Astrocyte (in vitro differentiated cells and primary cell): ENCODE results near the gene TAF6. TPM values are rescaled to one million over a fixed set of nuclear protein-coding genes. Genes with fewer than 3 reads are reported as not detected.

Experiments used
- DNase-seq: peaks from one replicate; pipeline ENCODE4 v3.0.0-alpha.2; 2010; ENCODE audit warnings: low read depth
- FAIRE-seq: peaks from 2 replicates; lab custom pipeline; 2011; peaks lifted over from hg19 to GRCh38; lab: Jason Lieb, UNC
- H2AFZ ChIP-seq: 2 replicates; pipeline ENCODE4 v1.6.0; 2012; ENCODE audit warnings: low read depth, low read length, inconsistent platforms
- H3K27ac ChIP-seq: 2 replicates; pipeline ENCODE4 v1.5.1; 2011; ENCODE audit warnings: low read depth, low read length, inconsistent platforms
- H3K27me3 ChIP-seq: 2 replicates; pipeline ENCODE4 v1.6.0; 2011; ENCODE audit warnings: low read length, inconsistent platforms; ENCODE audit not compliant: insufficient read depth
- H3K36me3 ChIP-seq: 2 replicates; pipeline ENCODE4 v1.5.1; 2011; ENCODE audit warnings: low read length, inconsistent platforms; ENCODE audit not compliant: insufficient read depth
- H3K4me1 ChIP-seq: 2 replicates; pipeline ENCODE4 v1.5.1; 2011; ENCODE audit warnings: low read length, inconsistent platforms; ENCODE audit not compliant: insufficient read depth
- H3K4me2 ChIP-seq: 2 replicates; pipeline ENCODE4 v1.6.0; 2012; ENCODE audit warnings: low read length, inconsistent platforms
- H3K4me3 ChIP-seq: 2 replicates; pipeline ENCODE4 v1.5.1; 2011; ENCODE audit warnings: low read depth, mild to moderate bottlenecking, low read length, inconsistent platforms; ENCODE audit not compliant: insufficient read depth
- H3K79me2 ChIP-seq: 2 replicates; pipeline ENCODE4 v1.6.0; 2012; ENCODE audit warnings: mild to moderate bottlenecking, low read length, inconsistent platforms; ENCODE audit not compliant: insufficient read depth
- H3K9ac ChIP-seq: 2 replicates; pipeline ENCODE4 v1.6.0; 2012; ENCODE audit warnings: mild to moderate bottlenecking, low read length, inconsistent platforms
- H3K9me3 ChIP-seq: 2 replicates; pipeline ENCODE4 v1.5.1; 2012; ENCODE audit warnings: low read depth, mild to moderate bottlenecking, low read length, inconsistent platforms; ENCODE audit not compliant: insufficient read depth
- H4K20me1 ChIP-seq: 2 replicates; pipeline ENCODE4 v1.6.0; 2012; ENCODE audit warnings: low read length, inconsistent platforms; ENCODE audit not compliant: insufficient read depth
- H3K27ac Mint-ChIP-seq: one replicate; pipeline ENCODE4 v1.8.0; 2021; ENCODE audit warnings: mild to moderate bottlenecking, mixed read lengths; ENCODE audit not compliant: unreplicated experiment
- H3K27me3 Mint-ChIP-seq: one replicate; pipeline ENCODE4 v1.8.0; 2021; ENCODE audit warnings: low read depth, mixed read lengths; ENCODE audit not compliant: unreplicated experiment
- H3K36me3 Mint-ChIP-seq: one replicate; pipeline ENCODE4 v1.8.0; 2021; ENCODE audit warnings: low read depth, mixed read lengths; ENCODE audit not compliant: unreplicated experiment
- H3K4me1 Mint-ChIP-seq: one replicate; pipeline ENCODE4 v1.8.0; 2021; ENCODE audit warnings: low read depth, mixed read lengths; ENCODE audit not compliant: unreplicated experiment
- H3K4me3 Mint-ChIP-seq: one replicate; pipeline ENCODE4 v1.8.0; 2021; ENCODE audit warnings: mild to moderate bottlenecking, moderate library complexity, mixed read lengths; ENCODE audit not compliant: unreplicated experiment
- H3K9me3 Mint-ChIP-seq: one replicate; pipeline ENCODE4 v1.8.0; 2021; ENCODE audit warnings: mild to moderate bottlenecking, mixed read lengths; ENCODE audit not compliant: unreplicated experiment
- EZH2 ChIP-seq: IDR thresholded peaks from 2 replicates; pipeline ENCODE4 v1.6.1; 2012; ENCODE audit warnings: mild to moderate bottlenecking, low read length, inconsistent platforms; ENCODE audit not compliant: insufficient read depth
- total RNA-seq: library from RNA; stranded (reverse); gene quantifications from 2 replicates; pipeline ENCODE4 v1.2.1, GENCODE V29; 2021
- TF ChIP-seq, protein P1 (sequence below): IDR thresholded peaks from 2 replicates; pipeline ENCODE4 v1.5.1; 2011; ENCODE audit warnings: low read depth, mild to moderate bottlenecking, inconsistent platforms, low read length, moderate library complexity; ENCODE audit not compliant: insufficient read depth

Gene TAF6
- total RNA-seq, 1 donor from 2014 or later, result 47.0 TPM

DNA sequence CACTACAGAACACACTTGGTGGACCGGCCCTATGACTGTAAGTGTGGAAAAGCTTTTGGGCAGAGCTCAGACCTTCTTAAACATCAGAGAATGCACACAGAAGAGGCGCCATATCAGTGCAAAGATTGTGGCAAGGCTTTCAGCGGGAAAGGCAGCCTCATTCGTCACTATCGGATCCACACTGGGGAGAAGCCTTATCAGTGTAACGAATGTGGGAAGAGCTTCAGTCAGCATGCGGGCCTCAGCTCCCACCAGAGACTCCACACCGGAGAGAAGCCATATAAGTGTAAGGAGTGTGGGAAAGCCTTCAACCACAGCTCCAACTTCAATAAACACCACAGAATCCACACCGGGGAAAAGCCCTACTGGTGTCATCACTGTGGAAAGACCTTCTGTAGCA lies 55.0 kb downstream of the TAF6 start:
- H3K9ac ChIP-seq, result no peak overlapping the region
- H3K27ac ChIP-seq, result no peak overlapping the region
- H3K36me3 ChIP-seq, result peaks cover 20% of the 10 kb centered on the region
- no peaks in the 10 kb centered on the region for H4K20me1 ChIP-seq
- Mint-ChIP-seq H3K4me3 (no peak overlapping the region), H3K9me3 (peaks cover 2% of the 10 kb centered on the region), H3K36me3 (peaks cover 39% of the 10 kb centered on the region), H3K4me1 (no peaks in the 10 kb centered on the region), H3K27me3 (no peaks in the 10 kb centered on the region), H3K27ac (no peak overlapping the region)
- H3K4me1 ChIP-seq, result no peaks in the 10 kb centered on the region
- TF ChIP-seq EZH2, result no peak
- TF ChIP-seq, protein P1, sequence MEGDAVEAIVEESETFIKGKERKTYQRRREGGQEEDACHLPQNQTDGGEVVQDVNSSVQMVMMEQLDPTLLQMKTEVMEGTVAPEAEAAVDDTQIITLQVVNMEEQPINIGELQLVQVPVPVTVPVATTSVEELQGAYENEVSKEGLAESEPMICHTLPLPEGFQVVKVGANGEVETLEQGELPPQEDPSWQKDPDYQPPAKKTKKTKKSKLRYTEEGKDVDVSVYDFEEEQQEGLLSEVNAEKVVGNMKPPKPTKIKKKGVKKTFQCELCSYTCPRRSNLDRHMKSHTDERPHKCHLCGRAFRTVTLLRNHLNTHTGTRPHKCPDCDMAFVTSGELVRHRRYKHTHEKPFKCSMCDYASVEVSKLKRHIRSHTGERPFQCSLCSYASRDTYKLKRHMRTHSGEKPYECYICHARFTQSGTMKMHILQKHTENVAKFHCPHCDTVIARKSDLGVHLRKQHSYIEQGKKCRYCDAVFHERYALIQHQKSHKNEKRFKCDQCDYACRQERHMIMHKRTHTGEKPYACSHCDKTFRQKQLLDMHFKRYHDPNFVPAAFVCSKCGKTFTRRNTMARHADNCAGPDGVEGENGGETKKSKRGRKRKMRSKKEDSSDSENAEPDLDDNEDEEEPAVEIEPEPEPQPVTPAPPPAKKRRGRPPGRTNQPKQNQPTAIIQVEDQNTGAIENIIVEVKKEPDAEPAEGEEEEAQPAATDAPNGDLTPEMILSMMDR, result no peak
- H3K9me3 ChIP-seq, result peaks cover 12% of the 10 kb centered on the region
- H3K27me3 ChIP-seq, result no peaks in the 10 kb centered on the region
- FAIRE-seq (no peak), DNase-seq (no peak)
- no peak overlapping the region for H3K4me3 ChIP-seq
- no peak overlapping the region for H3K4me2 ChIP-seq
- H2AFZ ChIP-seq, result no peak overlapping the region
- H3K79me2 ChIP-seq, result no peaks in the 10 kb centered on the region

DNA sequence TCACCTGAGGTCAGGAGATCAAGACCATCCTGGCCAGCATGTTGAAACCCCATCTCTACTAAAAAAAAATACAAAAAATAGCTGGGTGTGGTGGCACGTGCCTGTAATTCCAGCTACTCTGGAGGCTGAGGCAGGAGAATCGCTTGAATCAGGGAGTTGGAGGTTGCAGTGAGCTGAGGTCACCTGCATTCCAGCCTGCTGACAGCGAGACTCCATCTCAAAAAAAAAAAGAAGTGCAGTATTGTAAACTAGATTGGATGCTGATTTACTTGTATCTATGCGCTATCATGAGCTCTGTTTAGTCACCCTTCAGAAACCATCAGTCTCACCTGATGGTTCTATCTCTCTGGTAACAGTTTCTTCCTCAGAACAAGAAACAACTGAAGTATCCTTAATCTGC lies 55.8 kb downstream of the TAF6 start:
- Histone ChIP-seq H3K9me3 (peaks cover 10% of the 10 kb centered on the region), H3K27ac (no peak overlapping the region), H3K36me3 (peaks cover 20% of the 10 kb centered on the region), H2AFZ (no peak overlapping the region), H3K4me3 (no peak overlapping the region), H3K27me3 (no peaks in the 10 kb centered on the region), H3K79me2 (no peaks in the 10 kb centered on the region), H3K4me1 (no peaks in the 10 kb centered on the region), H3K4me2 (no peak overlapping the region), H3K9ac (no peak overlapping the region), H4K20me1 (peaks cover 2% of the 10 kb centered on the region)
- H3K27ac Mint-ChIP-seq, result no peak overlapping the region
- FAIRE-seq (no peak), DNase-seq (no peak)
- no peaks in the 10 kb centered on the region for H3K27me3 Mint-ChIP-seq
- H3K36me3 Mint-ChIP-seq, result peaks cover 43% of the 10 kb centered on the region
- no peak for TF ChIP-seq EZH2
- TF ChIP-seq, protein P1, result no peak
- H3K9me3 Mint-ChIP-seq, result peaks cover 2% of the 10 kb centered on the region
- H3K4me1 Mint-ChIP-seq, result no peaks in the 10 kb centered on the region
- no peak overlapping the region for H3K4me3 Mint-ChIP-seq

DNA sequence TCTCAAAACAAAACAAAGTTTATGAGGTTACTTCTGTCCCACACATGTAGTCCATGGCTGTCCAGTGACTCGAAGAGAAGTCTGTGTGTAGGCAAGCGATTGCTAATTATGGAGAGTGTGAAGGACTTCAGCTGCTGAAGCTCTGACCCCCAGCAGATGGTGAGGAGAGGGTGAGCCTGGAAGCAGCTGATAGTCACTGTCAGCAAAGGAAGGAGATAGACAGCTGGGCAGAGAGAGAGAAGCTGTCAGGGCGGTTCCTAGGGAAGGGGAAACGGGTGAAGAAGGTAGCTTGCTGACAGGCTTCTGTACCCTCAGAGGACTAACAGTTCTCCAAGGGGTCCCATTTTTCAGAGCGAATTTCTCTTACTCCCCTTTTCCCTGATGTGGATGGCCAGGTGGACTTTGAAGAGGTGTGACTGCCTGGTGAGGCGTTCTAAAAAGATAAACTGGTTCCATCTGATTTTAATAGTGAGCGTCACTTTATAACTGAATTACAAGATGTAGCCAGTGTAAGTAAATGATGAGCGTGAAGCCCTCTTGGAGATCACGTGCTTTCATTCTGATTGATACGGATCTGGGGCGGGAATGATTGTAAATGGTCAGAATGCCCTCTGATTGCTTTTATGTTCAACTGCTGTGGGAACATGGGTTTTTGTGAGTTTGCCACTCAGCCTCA lies 57.5 kb downstream of the TAF6 start:
- Histone ChIP-seq H3K4me2 (no peak overlapping the region), H4K20me1 (peaks cover 3% of the 10 kb centered on the region), H3K4me3 (no peak overlapping the region), H3K9me3 (peaks cover 10% of the 10 kb centered on the region), H3K4me1 (no peaks in the 10 kb centered on the region), H3K36me3 (peaks cover 28% of the 10 kb centered on the region), H3K27me3 (no peaks in the 10 kb centered on the region), H3K9ac (no peak overlapping the region), H2AFZ (no peak overlapping the region), H3K27ac (no peak overlapping the region), H3K79me2 (no peaks in the 10 kb centered on the region)
- H3K4me1 Mint-ChIP-seq, result no peaks in the 10 kb centered on the region
- TF ChIP-seq EZH2, result no peak
- TF ChIP-seq, protein P1, result no peak
- H3K27me3 Mint-ChIP-seq, result no peaks in the 10 kb centered on the region
- DNase-seq, result no peak
- no peak for FAIRE-seq
- H3K27ac Mint-ChIP-seq, result no peak overlapping the region
- peaks cover 4% of the 10 kb centered on the region for H3K9me3 Mint-ChIP-seq
- H3K36me3 Mint-ChIP-seq, result peaks cover 45% of the 10 kb centered on the region
- no peak overlapping the region for H3K4me3 Mint-ChIP-seq
